ENCODE measurements around the gene RAPGEF6.
"Not testable (repeated sequence)": the region's sequence is repeated elsewhere in the genome, so short reads cannot be mapped to it uniquely, and the experiment has no call there.

Gene RAPGEF6, protein sequence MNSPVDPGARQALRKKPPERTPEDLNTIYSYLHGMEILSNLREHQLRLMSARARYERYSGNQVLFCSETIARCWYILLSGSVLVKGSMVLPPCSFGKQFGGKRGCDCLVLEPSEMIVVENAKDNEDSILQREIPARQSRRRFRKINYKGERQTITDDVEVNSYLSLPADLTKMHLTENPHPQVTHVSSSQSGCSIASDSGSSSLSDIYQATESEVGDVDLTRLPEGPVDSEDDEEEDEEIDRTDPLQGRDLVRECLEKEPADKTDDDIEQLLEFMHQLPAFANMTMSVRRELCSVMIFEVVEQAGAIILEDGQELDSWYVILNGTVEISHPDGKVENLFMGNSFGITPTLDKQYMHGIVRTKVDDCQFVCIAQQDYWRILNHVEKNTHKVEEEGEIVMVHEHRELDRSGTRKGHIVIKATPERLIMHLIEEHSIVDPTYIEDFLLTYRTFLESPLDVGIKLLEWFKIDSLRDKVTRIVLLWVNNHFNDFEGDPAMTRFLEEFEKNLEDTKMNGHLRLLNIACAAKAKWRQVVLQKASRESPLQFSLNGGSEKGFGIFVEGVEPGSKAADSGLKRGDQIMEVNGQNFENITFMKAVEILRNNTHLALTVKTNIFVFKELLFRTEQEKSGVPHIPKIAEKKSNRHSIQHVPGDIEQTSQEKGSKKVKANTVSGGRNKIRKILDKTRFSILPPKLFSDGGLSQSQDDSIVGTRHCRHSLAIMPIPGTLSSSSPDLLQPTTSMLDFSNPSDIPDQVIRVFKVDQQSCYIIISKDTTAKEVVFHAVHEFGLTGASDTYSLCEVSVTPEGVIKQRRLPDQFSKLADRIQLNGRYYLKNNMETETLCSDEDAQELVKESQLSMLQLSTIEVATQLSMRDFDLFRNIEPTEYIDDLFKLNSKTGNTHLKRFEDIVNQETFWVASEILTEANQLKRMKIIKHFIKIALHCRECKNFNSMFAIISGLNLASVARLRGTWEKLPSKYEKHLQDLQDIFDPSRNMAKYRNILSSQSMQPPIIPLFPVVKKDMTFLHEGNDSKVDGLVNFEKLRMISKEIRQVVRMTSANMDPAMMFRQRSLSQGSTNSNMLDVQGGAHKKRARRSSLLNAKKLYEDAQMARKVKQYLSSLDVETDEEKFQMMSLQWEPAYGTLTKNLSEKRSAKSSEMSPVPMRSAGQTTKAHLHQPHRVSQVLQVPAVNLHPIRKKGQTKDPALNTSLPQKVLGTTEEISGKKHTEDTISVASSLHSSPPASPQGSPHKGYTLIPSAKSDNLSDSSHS (N-terminal part only)

DNA sequence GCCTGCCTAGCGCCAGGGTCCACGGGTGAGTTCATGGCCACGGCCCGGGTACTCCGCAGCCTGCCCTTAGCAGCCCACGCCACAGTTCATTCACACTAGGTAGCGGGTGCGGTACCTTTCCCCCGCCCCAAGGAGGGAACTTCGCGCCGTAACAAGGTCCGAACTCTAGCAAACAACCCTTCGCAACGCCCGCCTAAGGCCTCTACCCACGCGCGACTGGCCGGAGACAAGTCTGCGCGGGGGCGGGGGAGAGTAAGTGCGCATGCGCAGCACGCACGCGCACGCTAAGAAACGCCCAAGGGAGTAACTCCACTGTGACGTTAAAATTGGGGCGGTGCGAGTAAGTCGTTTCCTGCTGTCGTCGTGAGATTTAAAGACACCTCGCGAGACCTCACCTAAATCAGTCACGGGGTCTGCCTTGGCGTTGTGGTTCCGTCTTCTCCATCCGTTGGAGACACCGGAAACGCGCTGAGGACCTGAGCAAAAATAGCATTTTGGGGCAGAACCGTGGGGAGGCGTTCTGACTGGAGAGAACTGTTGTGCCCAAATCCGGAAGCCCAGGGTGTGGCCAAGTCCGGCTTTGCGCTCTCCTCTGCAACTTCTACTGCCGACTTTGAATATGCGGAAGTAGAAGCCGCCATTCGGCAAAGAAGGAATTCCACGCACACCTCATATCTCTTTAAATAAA, at the start of gene RAPGEF6:
Gene RAPGEF6, minus strand, starts transcription at position 234 of the 688 bp plus-strand sequence. Its CDS starts 199 bp downstream, at position 35.
- Histone ChIP-seq H3K4me3 (ENCODE audit: low read depth in 1 of 5, low read length in 5 of 5) (peak within 1 kb of the TSS; percentile 89 to 95 (median 94)), H3K9me3 (ENCODE audit: control insufficient read depth in 5 of 5, low read length in 5 of 5) (no peaks in the 10 kb centered on the region), H3K4me1 (ENCODE audit: control insufficient read depth in 5 of 5, insufficient read depth in 5 of 5, low read length in 5 of 5) (peaks cover 10 to 31% (median 21%) of the 10 kb centered on the region in 5 donors), H3K9ac (ENCODE audit: low read length in 5 of 5) (peak within 1 kb of the TSS; percentile 93 to 98 (median 95)), H3K27ac (ENCODE audit: low read depth, low read length) (peak within 1 kb of the TSS; percentile 98), H3K36me3 (ENCODE audit: control insufficient read depth in 5 of 5, insufficient read depth in 5 of 5, low read length in 5 of 5) (no peaks in the 10 kb centered on the region), H3K27me3 (ENCODE audit: control insufficient read depth in 5 of 5, insufficient read depth in 4 of 5, low read length in 5 of 5) (no peaks in the 10 kb centered on the region)

DNA sequence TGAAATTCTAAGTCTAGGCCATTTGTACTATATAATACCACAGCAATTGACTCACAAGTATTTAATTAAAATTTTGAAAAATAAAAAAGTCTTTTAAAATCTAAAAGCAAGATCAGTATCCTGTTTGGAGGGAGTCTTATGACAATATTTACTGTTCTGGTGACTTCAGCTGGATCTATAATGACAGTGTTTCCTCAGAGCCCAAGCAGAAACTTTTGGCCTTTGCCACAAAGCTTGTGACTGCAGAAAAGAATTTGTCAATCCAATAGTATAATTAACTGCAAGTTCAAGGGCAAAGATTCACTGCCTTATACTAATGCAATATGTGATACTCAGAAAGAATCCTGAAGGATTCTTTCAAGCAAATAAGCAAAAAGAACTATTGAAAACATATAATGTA, 49.6 kb upstream of the RAPGEF6 start:
- peaks cover 0 to 14% (median 7%) of the 10 kb centered on the region in 5 donors for H3K4me1 ChIP-seq (ENCODE audit: control insufficient read depth in 5 of 5, insufficient read depth in 5 of 5, low read length in 5 of 5)
- H3K9me3 ChIP-seq (ENCODE audit: control insufficient read depth in 5 of 5, low read length in 5 of 5): no peaks in the 10 kb centered on the region
- H3K27me3 ChIP-seq (ENCODE audit: control insufficient read depth in 5 of 5, insufficient read depth in 4 of 5, low read length in 5 of 5): no peaks in the 10 kb centered on the region
- peak overlapping the region in 1 of 5 donors; percentile 24 for H3K9ac ChIP-seq (ENCODE audit: low read length in 5 of 5)
- no peak overlapping the region for H3K27ac ChIP-seq (ENCODE audit: low read depth, low read length)
- peaks cover 0 to 16% (median 10%) of the 10 kb centered on the region in 5 donors for H3K36me3 ChIP-seq (ENCODE audit: control insufficient read depth in 5 of 5, insufficient read depth in 5 of 5, low read length in 5 of 5)
- no peak overlapping the region for H3K4me3 ChIP-seq (ENCODE audit: low read depth in 1 of 5, low read length in 5 of 5)

DNA sequence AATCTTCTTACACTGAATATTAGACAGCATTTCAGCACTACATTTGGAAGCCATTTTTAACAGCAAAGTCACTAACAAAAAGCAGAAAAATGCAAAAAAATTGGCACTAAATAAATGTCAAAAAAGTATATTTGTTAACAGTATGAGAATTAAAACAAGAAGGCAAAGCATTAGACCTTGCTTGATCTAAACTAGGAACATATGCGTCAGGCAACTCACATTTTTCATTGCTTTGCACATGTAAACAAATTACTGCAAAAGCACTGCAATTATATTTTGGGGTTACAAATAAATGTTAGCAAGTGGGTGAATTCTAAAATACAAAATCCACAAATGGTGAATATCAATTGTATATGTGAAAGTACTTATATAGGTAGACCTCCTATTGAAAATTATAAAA, 49.0 kb upstream of the RAPGEF6 start:
- Histone ChIP-seq H3K27ac (ENCODE audit: low read depth, low read length) (no peak overlapping the region), H3K4me3 (ENCODE audit: low read depth in 1 of 5, low read length in 5 of 5) (no peak overlapping the region), H3K36me3 (ENCODE audit: control insufficient read depth in 5 of 5, insufficient read depth in 5 of 5, low read length in 5 of 5) (peaks cover under 1 to 15% (median 12%) of the 10 kb centered on the region in 5 donors), H3K4me1 (ENCODE audit: control insufficient read depth in 5 of 5, insufficient read depth in 5 of 5, low read length in 5 of 5) (peaks cover 0 to 14% (median 7%) of the 10 kb centered on the region in 5 donors), H3K9ac (ENCODE audit: low read length in 5 of 5) (no peak overlapping the region), H3K27me3 (ENCODE audit: control insufficient read depth in 5 of 5, insufficient read depth in 4 of 5, low read length in 5 of 5) (no peaks in the 10 kb centered on the region), H3K9me3 (ENCODE audit: control insufficient read depth in 5 of 5, low read length in 5 of 5) (no peaks in the 10 kb centered on the region)

DNA sequence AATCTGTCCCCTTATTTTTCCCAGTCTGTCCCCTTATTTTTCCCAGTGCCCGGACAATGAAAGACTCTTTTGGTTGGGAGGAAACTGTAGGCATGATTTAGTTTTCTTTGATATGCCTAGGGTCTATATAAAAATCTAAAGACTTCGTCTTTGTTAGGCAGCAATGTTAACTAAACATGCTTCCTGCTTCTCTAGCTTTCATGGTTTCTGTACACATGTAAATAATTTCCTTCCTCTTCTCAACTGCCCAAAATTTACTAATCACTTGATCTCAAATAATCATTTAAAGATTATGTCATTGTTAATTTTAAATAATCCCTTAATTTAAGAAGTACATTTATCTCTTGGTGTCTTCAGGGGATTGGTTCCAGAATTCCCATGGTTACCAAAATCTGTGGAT, 47.8 kb upstream of the RAPGEF6 start:
- peaks cover 0 to 14% (median 7%) of the 10 kb centered on the region in 5 donors for H3K4me1 ChIP-seq (ENCODE audit: control insufficient read depth in 5 of 5, insufficient read depth in 5 of 5, low read length in 5 of 5)
- no peaks in the 10 kb centered on the region for H3K27me3 ChIP-seq (ENCODE audit: control insufficient read depth in 5 of 5, insufficient read depth in 4 of 5, low read length in 5 of 5)
- H3K4me3 ChIP-seq (ENCODE audit: low read depth in 1 of 5, low read length in 5 of 5): no peak overlapping the region
- H3K9me3 ChIP-seq (ENCODE audit: control insufficient read depth in 5 of 5, low read length in 5 of 5): no peaks in the 10 kb centered on the region
- no peak overlapping the region for H3K27ac ChIP-seq (ENCODE audit: low read depth, low read length)
- H3K9ac ChIP-seq (ENCODE audit: low read length in 5 of 5): no peak overlapping the region
- H3K36me3 ChIP-seq (ENCODE audit: control insufficient read depth in 5 of 5, insufficient read depth in 5 of 5, low read length in 5 of 5): peaks cover 3 to 21% (median 19%) of the 10 kb centered on the region in 5 donors

GRCh38 chr5:131682175-131682574, 47.1 kb upstream of the RAPGEF6 start:
- Histone ChIP-seq H3K27ac (ENCODE audit: low read depth, low read length) (no peak overlapping the region), H3K27me3 (ENCODE audit: control insufficient read depth in 5 of 5, insufficient read depth in 4 of 5, low read length in 5 of 5) (no peaks in the 10 kb centered on the region), H3K4me1 (ENCODE audit: control insufficient read depth in 5 of 5, insufficient read depth in 5 of 5, low read length in 5 of 5) (peaks cover 0 to 14% (median 7%) of the 10 kb centered on the region in 5 donors), H3K4me3 (ENCODE audit: low read depth in 1 of 5, low read length in 5 of 5) (no peak overlapping the region), H3K9ac (ENCODE audit: low read length in 5 of 5) (no peak overlapping the region), H3K36me3 (ENCODE audit: control insufficient read depth in 5 of 5, insufficient read depth in 5 of 5, low read length in 5 of 5) (peaks cover 9 to 23% (median 21%) of the 10 kb centered on the region in 5 donors), H3K9me3 (ENCODE audit: control insufficient read depth in 5 of 5, low read length in 5 of 5) (no peaks in the 10 kb centered on the region)

DNA sequence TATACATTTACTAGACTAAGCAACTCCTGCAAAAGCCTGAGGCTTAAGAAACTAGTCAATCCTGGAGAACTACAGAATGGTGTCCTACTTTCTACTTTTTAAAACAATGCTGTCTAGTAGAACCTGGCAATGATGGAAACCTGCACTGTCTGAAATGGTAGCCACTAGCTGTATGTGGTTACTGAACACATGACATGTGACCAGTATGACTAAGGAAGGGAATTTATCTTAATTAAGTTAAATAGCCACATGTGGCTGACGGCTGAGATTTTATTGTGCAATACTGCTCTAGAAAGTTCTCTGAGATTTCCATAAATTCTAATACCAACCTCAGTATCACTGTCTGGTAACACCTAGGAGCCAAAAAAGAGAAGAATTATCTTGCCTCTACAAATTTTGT, 44.9 kb upstream of the RAPGEF6 start:
- H3K9ac ChIP-seq (ENCODE audit: low read length in 5 of 5): no peak overlapping the region
- H3K27me3 ChIP-seq (ENCODE audit: control insufficient read depth in 5 of 5, insufficient read depth in 4 of 5, low read length in 5 of 5): no peaks in the 10 kb centered on the region
- peaks cover 0 to 10% (median 6%) of the 10 kb centered on the region in 5 donors for H3K4me1 ChIP-seq (ENCODE audit: control insufficient read depth in 5 of 5, insufficient read depth in 5 of 5, low read length in 5 of 5)
- no peak overlapping the region for H3K4me3 ChIP-seq (ENCODE audit: low read depth in 1 of 5, low read length in 5 of 5)
- H3K9me3 ChIP-seq (ENCODE audit: control insufficient read depth in 5 of 5, low read length in 5 of 5): no peaks in the 10 kb centered on the region
- peaks cover 22 to 42% (median 32%) of the 10 kb centered on the region in 5 donors for H3K36me3 ChIP-seq (ENCODE audit: control insufficient read depth in 5 of 5, insufficient read depth in 5 of 5, low read length in 5 of 5)
- H3K27ac ChIP-seq (ENCODE audit: low read depth, low read length): no peak overlapping the region

DNA sequence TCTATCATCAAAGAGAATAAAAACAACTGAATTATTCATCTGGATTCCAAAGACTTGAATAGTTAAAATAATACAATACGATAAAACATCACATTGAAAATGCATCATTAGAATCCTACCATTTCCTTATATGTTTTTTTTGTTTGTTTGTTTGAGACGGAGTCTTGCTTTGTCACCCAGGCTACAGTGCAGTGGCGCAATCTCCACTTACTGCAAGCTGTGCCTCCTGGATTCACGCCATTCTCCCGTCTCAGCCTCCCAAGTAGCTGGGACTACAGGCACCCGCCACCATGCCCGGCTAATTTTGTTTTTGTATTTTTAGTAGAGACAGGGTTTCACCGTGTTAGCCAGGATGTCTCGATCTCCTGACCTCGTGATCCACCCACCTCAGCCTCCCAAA, 43.2 kb upstream of the RAPGEF6 start:
- H3K36me3 ChIP-seq (ENCODE audit: control insufficient read depth in 5 of 5, insufficient read depth in 5 of 5, low read length in 5 of 5): peaks cover 26 to 50% (median 32%) of the 10 kb centered on the region in 5 donors
- not testable (repeated sequence) for H3K4me1 ChIP-seq (ENCODE audit: control insufficient read depth in 5 of 5, insufficient read depth in 5 of 5, low read length in 5 of 5); H3K9ac ChIP-seq (ENCODE audit: low read length in 5 of 5); H3K27me3 ChIP-seq (ENCODE audit: control insufficient read depth in 5 of 5, insufficient read depth in 4 of 5, low read length in 5 of 5); H3K9me3 ChIP-seq (ENCODE audit: control insufficient read depth in 5 of 5, low read length in 5 of 5); H3K27ac ChIP-seq (ENCODE audit: low read depth, low read length); H3K4me3 ChIP-seq (ENCODE audit: low read depth in 1 of 5, low read length in 5 of 5)

GRCh38 chr5:131677115-131677514, 42.1 kb upstream of the RAPGEF6 start:
- Histone ChIP-seq H3K9ac (ENCODE audit: low read length in 5 of 5) (no peak overlapping the region), H3K9me3 (ENCODE audit: control insufficient read depth in 5 of 5, low read length in 5 of 5) (no peaks in the 10 kb centered on the region), H3K4me1 (ENCODE audit: control insufficient read depth in 5 of 5, insufficient read depth in 5 of 5, low read length in 5 of 5) (peaks cover 0 to 21% (median 15%) of the 10 kb centered on the region in 5 donors), H3K27ac (ENCODE audit: low read depth, low read length) (no peak overlapping the region), H3K27me3 (ENCODE audit: control insufficient read depth in 5 of 5, insufficient read depth in 4 of 5, low read length in 5 of 5) (no peaks in the 10 kb centered on the region), H3K36me3 (ENCODE audit: control insufficient read depth in 5 of 5, insufficient read depth in 5 of 5, low read length in 5 of 5) (peaks cover 26 to 50% (median 30%) of the 10 kb centered on the region in 5 donors), H3K4me3 (ENCODE audit: low read depth in 1 of 5, low read length in 5 of 5) (no peak overlapping the region)

- H3K4me3 ChIP-seq (ENCODE audit: low read depth in 1 of 5, low read length in 5 of 5): no peak overlapping the region
- no peak overlapping the region for H3K9ac ChIP-seq (ENCODE audit: low read length in 5 of 5)
- H3K4me1 ChIP-seq (ENCODE audit: control insufficient read depth in 5 of 5, insufficient read depth in 5 of 5, low read length in 5 of 5): peaks cover 0 to 38% (median 23%) of the 10 kb centered on the region in 5 donors
- peak overlapping the region; percentile 78 for H3K27ac ChIP-seq (ENCODE audit: low read depth, low read length)
- H3K9me3 ChIP-seq (ENCODE audit: control insufficient read depth in 5 of 5, low read length in 5 of 5): no peaks in the 10 kb centered on the region
- H3K36me3 ChIP-seq (ENCODE audit: control insufficient read depth in 5 of 5, insufficient read depth in 5 of 5, low read length in 5 of 5): peaks cover 20 to 48% (median 29%) of the 10 kb centered on the region in 5 donors
- H3K27me3 ChIP-seq (ENCODE audit: control insufficient read depth in 5 of 5, insufficient read depth in 4 of 5, low read length in 5 of 5): no peaks in the 10 kb centered on the region
Observed at GRCh38 chr5:131672776-131673175, 37.7 kb upstream of the RAPGEF6 start.

All from subcutaneous abdominal adipose tissue (tissue), 5 donors.